HG03571 (cell line): ENCODE measurements around the gene SEC14L2.
A peak's percentile ranks its signal among the peaks of the same experiment; 100 is the strongest.
"Not testable (repeated sequence)": the region's sequence is repeated elsewhere in the genome, so short reads cannot be mapped to it uniquely, and the experiment has no call there.

Experiments used
- ATAC-seq: cut with Tn5 transposase; IDR thresholded peaks from one replicate; pipeline ENCODE4 v1.9.1; 2021; ENCODE audit not compliant: unreplicated experiment

The SEC14L2 gene

DNA sequence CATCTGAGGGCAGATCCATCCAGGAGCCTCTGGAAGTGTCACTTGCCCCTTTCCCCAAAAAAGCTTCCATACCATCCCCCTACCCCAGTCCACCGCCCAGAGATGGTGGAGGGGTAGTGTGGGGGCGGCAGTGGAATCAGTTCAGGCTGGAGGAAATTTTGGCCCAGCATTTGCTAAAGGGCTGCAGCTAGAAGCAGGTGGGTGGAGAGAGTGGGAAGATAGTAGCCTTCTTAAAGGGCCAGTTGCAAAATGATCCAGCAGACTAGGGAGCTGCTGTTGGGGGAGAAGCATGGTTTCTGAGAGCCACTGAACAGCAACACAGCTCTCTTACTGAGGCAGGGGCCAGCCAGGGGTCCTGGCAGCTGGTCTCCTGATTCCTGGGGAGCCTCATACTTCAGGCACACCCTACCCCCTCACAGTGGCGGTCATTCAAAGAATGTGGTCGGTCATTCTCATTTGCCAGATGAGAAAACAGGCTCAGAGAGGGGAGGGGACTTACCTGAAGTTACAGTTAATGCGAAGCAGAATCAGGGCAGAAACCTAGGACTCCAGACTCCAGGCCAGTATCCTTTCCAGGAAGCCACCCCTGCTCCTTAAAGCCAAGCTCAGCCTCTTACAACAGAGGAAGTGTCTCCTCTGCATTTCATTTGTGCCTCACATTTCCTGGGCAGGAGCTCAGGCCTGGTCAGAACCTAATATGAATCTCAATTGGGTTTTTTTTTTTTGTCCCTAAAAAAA lies 5.4 kb downstream of the SEC14L2 start:
- no peak for ATAC-seq

DNA sequence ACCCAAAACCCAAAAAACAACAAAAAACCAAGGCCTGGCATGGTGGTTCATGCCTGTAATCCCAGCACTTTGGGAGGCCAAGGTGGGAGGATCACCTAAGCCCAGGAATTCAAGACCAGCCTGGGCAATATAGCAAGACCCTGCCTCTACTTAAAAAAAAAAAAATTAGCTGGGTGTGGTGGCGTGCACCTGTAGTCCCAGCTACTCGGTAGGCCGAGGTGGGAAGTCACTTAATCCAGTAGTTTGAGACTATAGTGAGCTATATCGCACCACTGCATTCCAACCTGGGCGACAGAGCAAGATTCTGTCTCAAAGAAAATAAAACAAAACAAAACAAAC lies 5.9 kb downstream of the SEC14L2 start:
- ATAC-seq: not testable (repeated sequence)

DNA sequence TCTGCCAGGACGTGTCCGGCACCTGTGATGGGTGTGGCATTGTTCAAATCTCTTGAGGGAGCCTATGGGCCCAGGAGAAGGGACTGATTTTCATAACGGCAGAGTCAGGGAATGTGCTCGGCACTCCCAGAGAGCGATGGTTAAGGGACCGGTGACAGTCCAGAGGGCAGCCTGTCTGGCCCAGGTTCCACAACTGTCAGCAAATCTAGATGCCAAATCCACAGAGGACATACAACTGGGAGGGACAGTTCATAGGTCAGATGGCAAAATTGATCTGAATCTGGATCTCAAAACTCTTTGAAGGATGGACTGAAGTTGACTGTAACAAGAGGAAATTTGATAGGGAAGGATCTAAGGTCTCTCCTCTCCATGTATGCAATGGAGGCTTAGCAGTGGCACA lies 7.5 kb downstream of the SEC14L2 start:
- no peak for ATAC-seq

DNA sequence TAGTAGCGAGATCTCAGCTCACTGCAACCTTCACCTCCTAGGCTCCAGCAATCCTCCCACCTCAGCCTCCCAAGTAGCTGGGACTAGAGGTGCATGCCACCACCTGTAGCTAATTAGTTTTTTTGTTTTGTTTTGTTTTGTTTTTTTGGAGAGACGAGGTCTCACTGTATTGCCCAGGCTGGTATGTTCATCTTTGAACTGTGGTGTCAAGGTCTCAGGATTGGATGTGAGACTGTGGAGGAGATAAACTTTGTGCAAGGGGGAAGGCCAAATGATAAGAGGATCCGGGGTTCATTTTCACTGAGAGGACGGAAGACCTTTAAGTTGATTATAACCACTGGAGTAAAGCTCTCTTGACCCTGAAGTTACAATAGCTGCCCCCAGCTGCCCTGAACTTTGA lies 8.9 kb downstream of the SEC14L2 start:
- no peak for ATAC-seq

DNA sequence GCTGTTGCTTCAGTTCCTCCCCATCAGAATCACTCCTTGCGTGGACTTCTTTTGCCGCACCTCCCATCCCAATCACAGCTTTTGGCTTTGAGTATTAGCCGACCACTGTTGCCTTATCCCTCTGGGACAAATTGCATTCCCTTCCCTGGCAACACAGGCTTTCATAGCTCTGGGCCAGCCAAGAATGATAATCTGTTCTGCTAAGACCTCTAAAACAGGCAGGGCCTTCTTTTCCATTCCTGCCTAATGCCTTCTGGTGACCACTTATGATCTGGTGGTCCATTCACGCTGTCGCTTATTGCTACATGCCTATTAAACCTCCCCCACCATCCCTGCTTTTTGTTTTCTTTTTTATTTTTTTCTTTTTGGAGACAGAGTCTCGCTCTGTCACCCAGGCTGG lies 9.6 kb downstream of the SEC14L2 start:
- ATAC-seq: no peak

DNA sequence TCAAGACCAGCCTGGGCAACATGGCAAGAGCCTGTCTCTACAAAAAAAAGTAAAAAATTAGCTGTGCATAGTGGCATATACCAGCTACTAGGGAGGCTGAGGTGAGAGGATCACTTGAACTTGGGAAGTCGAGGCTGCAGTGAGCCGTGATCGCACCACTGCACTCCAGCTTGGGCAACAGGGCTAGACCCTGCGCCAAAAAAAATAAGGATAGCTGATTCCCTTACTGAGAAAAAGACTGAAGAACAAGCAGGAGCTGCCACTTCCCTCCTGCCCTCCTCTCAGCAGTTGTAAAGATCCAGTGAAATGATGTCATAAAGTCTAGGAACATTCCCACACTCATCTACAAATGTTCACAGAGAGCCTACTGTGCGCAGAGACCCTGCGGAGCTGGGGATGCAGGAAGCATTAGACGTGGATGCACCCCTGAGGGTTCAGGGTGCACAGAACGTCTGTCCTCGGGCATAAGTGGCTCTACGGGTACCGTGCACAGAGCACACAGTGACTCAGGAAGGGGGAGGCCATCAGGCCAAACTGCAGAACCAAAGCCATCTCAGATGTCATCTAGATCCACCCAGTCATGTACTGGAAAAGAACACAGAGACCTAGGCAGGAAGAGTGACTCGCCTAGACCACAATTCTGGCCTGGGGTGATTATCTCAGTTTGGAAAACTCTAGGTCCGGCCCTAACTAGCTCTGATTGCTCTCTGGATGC lies 11.7 kb downstream of the SEC14L2 start:
- ATAC-seq: no peak

DNA sequence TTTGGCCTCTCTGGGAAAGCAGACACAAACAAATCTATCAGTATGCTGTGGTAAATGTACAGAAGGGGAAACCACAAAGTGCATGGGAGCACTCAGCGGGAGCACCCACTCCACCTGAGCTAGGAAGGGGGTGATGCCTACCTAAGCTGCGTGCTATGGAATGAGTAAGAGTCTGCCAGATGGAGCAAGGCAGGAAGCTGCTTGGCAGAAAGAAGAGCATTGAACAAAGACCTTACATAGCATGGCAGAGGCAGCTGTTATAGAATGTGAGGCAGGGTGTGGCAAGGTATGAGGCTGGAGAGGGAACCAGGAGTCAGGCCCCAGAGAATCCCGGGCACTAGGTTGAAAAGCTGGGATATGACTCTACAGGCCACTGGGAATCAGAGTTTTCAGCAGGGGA lies 15.0 kb downstream of the SEC14L2 start:
- ATAC-seq: no peak

DNA sequence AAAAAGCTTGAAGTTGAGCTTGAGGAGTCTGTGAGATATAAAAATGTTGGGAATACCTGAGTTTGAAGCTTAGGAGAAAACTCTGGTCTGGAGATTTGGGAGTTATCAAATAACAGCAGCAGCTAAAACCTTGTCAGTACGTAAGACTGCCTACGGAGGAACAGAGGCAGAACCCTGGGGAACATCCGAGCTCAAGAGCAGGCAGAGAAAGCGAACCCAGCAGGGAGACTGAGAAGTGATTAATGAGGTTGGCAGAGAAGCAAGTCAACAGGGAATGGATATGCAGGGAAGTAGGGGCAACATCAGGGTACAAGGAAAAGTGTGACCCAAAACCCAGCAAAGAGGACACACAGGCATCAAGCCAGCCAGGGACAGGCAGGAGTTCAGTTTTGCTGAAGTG lies 16.2 kb downstream of the SEC14L2 start:
- no peak for ATAC-seq

DNA sequence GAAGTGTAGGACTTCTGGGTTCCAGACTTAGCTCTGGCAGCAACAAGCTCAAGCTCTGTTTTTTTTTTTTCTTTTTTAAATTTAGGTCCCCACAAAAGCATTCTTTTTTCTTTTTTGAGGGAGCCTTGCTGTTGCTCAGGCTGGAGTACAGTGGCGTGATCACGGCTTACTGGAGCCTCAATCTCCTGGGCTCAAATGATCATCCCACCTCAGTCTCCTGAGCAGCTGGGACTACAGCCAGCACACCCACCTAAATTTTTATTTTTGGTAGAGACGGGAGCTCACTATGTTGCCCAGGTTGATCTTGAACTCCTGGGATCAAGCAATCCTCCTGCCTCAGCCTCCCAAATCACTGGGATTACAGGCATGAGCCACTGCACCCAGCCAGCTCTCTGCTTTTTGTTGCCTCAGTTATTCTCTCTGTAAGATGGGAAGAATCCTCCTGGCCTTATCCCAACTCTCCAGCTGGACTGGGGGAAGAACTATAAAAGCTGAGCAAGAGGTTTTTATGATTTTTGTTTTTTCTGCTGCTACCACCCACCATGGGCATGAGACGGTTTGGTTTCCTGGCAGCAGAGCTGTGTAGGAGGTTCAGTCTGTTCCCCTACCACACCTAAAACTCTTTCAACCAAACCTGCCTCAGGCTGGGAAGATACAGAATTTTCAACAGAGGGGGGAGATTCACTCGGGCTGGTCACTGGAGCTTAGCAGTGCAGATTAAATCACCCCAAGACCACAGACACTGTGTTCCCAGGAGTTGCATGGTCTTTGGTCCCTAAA lies 17.1 kb downstream of the SEC14L2 start:
- ATAC-seq: no peak

DNA sequence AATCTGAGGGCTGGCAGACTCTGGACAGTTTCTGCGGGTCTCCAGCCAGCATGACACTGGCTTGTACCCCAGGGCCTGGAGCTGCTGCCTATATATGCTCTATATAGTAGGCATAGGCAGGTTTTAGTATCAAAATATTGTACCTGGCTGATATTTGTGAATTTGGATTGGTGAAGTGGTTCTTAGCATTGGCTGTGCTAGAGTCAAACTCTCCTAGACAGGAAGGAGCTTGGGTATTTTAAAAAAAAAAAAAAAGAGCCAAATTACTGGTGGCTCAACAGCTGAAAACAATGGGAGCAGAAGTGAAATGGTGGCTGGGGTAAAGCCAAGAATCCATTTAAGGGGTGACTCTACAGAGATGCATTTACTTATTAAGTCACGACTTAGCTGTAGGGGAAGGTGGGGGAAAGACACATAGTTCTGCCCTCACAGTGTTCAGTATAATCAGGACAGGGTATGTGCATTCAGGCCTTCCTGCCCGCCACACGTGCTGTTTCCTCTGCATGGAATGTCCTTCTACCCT lies 17.8 kb downstream of the SEC14L2 start:
- ATAC-seq: no peak

DNA sequence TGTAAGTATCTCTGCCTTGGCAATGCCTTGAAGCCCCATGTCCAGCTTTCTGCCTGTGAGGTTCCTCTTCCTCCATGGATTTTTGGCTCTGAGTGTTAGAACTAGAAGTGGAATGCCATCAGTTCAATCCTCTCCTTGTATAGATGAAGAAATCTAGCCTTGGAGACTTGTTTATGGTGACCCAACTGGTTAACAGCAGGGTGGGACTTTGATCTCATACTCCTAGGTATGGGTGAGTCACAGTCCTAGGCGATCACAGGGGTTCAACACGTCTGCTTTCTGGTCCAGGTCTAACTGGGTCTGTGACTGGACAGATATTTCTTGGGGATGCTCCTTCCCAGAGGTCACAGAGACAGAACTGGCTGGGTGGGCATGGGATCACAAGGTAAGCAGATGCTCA lies 19.6 kb downstream of the SEC14L2 start:
- ATAC-seq: no peak

DNA sequence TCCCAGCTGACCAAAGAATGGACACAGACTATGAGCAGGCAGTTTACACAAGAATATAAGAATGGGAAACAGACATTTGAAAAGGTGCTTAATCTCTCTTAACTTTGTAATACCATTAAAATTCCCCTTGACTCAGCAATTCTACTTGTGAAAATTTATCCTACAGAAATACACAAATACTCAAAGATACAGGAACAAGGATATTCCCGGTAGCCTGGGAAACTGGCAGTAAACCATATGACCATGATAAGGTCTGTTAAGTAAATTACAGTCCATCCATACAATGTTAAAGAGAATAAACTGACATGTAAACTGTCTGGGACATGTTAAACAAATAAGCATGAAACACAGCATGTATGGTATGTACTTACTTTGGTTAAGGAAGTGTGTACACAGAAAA lies 20.0 kb downstream of the SEC14L2 start:
- no peak for ATAC-seq

DNA sequence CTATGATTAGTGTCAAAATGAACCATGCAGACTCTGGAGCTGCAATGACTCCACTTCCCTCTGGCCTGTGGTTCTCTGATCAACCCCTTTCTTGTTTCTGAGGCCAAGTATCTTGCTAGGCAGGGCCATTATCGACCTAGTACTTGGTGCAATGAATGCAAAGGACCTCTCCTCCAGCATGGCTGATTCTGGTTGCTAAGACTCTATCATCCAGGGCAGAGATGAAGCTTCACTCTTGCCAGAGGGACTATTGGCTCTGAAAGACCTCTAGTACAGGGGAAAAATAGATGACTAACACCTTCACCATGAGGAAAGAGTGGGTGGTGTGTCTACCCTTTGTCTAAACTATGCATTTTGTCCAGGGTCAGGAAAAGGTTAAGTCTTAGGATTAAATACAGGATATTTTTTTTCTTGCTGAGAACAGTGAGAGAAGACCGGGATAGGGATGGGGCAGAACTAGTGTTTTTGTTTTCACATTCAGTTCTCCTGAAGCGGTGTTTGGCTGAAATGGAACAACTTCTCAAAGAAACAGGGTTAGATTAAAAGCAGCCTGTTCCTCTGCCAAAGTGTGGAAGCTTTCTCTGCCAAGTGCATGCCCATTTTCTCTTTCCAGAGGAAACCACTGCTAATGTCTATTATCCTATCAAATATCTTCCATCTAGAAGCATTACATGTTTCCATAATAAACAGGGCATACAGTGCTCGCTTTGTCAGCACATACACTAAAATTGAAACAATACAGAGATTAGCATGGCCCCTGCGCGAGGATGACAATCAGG lies 23.7 kb downstream of the SEC14L2 start:
- no peak for ATAC-seq

DNA sequence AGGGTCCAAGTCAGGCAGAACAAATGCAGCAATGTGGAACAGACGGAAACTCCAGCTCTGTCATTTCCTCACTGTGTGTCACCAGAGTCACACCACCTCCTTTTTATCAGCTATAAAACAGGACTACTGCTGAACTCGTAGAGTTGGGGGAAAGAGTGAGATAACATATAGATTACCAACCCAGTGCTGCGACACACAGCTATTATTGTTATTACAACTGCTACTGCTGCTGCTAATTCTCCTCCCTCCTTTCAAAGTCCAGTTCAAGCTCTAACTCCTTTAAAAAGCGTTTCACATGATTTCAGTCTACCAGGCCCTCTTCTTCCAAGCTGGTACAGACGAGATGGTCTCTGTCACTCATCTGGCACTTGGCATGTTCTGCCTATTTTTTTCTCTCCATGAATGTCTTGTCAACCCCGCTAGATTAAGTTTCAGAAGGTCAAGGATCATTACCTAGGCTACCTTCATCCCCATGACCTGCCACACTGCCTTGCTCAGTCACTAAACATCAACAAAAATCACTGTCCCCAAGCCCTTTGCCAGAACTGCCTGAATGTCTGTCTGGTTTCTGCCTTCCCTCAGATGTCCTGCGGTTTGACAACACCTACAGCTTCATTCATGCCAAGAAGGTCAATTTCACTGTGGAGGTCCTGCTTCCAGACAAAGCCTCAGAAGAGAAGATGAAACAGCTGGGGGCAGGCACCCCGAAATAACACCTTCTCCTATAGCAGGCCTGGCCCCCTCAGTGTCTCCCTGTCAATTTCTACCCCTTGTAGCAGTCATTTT lies 25.1 kb downstream of the SEC14L2 start:
- no peak for ATAC-seq

DNA sequence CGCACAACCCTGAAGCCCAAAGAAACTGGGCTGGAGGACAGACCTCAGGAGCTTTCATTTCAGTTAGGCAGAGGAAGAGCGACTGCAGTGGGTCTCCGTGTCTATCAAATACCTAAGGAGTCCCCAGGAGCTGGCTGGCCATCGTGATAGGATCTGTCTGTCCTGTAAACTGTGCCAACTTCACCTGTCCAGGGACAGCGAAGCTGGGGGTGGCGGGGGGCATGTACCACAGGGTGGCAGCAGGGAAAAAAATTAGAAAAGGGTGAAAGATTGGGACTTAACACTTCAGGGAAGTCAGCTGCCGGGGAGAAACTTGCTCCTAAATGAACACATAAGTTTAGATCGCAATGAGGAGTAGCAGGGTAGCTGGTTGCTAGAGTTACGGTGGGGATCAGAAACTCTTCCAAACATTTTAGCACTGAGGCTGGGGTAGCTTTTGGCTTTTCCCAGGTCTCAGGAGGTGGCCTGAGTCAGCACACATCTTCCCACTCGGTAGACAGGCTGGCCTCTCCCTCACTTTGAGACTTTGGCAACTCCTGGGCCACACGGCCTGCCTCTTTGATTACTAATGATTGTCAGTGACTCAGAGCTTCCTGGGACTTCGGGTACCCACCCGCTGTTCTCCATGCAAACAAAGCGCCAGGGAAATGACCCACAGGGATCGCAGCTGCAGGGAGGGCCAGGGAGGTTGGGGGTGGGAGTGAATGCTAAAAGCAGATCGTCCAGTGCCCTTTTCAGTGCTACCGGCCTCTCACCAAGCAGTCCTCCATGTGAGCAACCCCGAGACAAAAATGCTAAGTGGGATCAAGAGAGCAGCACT lies 25.9 kb downstream of the SEC14L2 start:
- ATAC-seq: no peak

DNA sequence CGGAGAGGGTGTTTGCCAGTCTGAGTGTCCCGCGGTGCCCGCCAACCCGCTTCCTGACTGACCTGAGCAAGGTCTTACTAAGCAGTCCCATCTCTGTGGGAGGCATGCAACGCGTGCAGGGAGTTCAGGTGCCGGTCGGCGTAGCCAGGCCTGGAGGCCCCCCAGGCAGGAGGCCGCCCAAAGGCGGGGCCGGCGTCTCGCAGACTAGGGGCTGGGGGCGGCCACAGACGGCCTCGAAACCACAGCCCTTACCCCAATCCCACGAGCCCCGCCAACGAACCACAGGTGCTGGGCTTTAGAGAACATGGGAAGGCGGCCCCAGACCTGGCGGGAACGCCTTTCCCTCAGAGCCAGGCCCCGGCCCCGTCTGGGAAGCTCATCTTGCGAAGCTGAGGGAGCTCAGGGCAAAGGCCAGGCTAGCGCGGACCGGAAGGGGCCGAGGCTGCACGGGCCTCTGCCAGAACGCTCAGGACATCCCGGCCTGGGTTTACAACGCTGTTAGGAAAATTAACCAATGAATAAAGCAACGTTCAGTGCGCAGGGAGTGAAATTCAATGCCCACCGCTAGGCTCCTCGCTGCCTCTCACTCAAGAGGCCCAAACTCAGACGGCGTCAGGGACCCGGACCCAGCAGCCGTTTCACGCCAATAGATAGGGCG lies 26.6 kb downstream of the SEC14L2 start:
- ATAC-seq: peak; percentile 22

DNA sequence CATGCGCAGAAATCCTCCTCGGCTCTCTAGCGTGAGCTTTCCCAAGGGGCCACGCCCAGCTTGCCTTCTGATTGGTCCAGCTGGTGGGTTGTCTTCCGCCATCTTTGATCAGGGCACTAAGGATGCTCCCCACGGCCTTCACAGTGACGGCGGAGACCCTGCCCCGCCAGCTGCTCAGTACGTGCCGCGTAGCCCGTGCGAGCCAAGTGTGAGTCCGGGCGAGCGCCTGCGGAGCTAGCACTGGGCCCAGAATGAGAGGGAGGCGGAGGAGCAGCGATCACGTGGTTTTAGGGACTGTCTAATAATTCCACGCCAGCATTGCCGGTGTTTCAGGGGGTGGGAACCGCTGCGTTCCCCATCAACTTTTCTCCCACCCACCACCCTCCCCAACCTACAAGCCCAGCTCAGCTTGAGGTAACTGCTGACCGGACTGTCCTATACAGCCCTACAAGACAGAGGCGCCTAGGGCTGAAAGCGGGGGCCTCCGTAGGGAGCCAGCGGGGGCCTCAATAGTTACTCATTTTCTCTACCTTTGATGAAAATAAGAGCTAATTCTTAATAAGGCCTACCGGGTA lies 27.2 kb downstream of the SEC14L2 start:
- ATAC-seq: peak; percentile 85

DNA sequence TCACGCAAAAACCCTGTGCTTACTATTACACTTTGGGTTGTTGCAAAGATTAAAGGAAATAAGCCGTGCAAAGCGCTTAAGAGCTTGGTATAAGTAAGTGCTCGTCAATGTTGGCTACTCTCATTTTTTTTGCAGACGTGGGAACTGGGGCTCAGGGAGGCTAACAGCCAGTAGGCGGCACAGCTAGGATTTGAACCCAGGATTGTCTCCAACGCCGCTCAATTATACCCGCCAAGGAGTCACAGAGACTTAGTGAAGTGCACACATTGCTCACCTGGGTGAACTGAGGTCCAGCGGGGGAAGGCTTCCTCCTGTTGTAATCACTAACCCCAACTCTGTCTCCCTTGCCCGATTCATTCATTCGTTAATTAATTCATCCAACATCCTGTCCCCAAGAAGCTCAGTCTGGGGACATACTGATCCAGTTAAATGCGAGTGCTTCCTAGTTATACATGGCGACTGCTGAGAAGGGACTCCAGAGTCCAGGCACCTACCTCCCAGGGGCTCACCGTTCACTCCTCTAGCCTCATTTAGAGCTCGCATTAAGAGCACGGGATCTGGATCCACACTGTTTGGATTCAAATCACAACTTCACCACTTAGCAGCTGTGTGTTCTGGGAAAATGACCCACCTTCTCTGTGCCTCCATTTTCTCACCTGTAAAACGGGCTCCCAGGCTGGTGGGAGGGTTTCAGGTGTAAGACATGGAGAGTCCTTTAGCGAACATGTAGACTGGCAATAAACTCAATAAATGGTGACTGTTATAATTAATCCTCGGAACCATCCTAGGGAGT lies 27.9 kb downstream of the SEC14L2 start:
- ATAC-seq: no peak
